Endothelial cell of umbilical vein (primary cell): Measurements from ENCODE around the gene FBXL3. TPM values are rescaled to one million over a fixed set of nuclear protein-coding genes. Genes with fewer than 3 reads are reported as not detected.

Experiments
- BruUV-seq: library from RNA; stranded (reverse); fragments of 400-500 nt; replicated peaks from 2 replicates; lab custom pipeline; 2021; lab: Mats Ljungman, UMichigan
- CTCF ChIA-PET: fragments of 300-600, 350-600 bp; sonication (Branson Sonifier 250); formaldehyde crosslinking; loops from one replicate; lab custom pipeline; 2021; ENCODE audit warnings: antibody characterized with exemption, inconsistent platforms; lab: Charles Lee
- POLR2A ChIA-PET: fragments of 300-600, 350-600 bp; sonication (Branson Sonifier 250); formaldehyde crosslinking; loops from one replicate; lab custom pipeline; 2021; ENCODE audit warnings: antibody characterized with exemption, inconsistent platforms; lab: Charles Lee
- DNase-seq: peaks from one replicate; pipeline ENCODE4 v3.0.0-alpha.2; 2011; ENCODE audit warnings: low read depth, low spot score
- FAIRE-seq: peaks from 2 replicates; lab custom pipeline; 2011; peaks lifted over from hg19 to GRCh38; lab: Jason Lieb, UNC
- H2AFZ ChIP-seq: 2 replicates; pipeline ENCODE4 v1.6.0; 2012; ENCODE audit warnings: low read depth, low read length, control low read depth, inconsistent platforms
- H3K27ac ChIP-seq: 2 replicates; pipeline ENCODE4 v1.5.1; 2011; ENCODE audit warnings: low read depth, mild to moderate bottlenecking, control low read depth, low read length, moderate library complexity; ENCODE audit not compliant: insufficient read depth
- H3K27me3 ChIP-seq, 2 experiments: 2 replicates each; pipeline versions ENCODE4 v1.6.0 to v1.6.1; 2011; ENCODE audit warnings: low read length in 2 of 2, mixed read lengths in 1 of 2; ENCODE audit not compliant: control insufficient read depth in 2 of 2, insufficient read depth in 2 of 2
- H3K36me3 ChIP-seq, 2 experiments: 2 replicates in 1 of 2; 3 replicates in 1 of 2; pipeline ENCODE4 v1.5.1; 2011; ENCODE audit warnings: low read length in 2 of 2, mild to moderate bottlenecking in 1 of 2, moderate library complexity in 1 of 2; ENCODE audit not compliant: control insufficient read depth in 2 of 2, insufficient read depth in 2 of 2; ENCODE audit errors: extremely low read depth in 1 of 2
- H3K4me1 ChIP-seq: 3 replicates; pipeline ENCODE4 v1.5.1; 2011; ENCODE audit warnings: mild to moderate bottlenecking, low read length; ENCODE audit not compliant: control insufficient read depth, insufficient read depth; ENCODE audit errors: extremely low read depth
- H3K4me2 ChIP-seq: 2 replicates; pipeline ENCODE4 v1.6.1; 2011; ENCODE audit warnings: low read length, control low read depth, mixed read lengths; ENCODE audit not compliant: insufficient read depth
- H3K4me3 ChIP-seq, 3 experiments: fragments of 200-600 bp in 1 of 3; sonication (generic), shearing (Covaris generic) in 1 of 3; replicated peaks in 1 of 3; 2 replicates each; pipeline ENCODE4 v1.5.1; 2011 to 2016; ENCODE audit warnings: control low read depth in 3 of 3, low read length in 3 of 3, mild to moderate bottlenecking in 2 of 3, inconsistent platforms in 1 of 3, low read depth in 1 of 3, moderate library complexity in 1 of 3; ENCODE audit not compliant: insufficient read depth in 1 of 3
- H3K79me2 ChIP-seq: 2 replicates; pipeline ENCODE4 v1.6.0; 2012; ENCODE audit warnings: low read length, inconsistent platforms; ENCODE audit not compliant: control insufficient read depth, insufficient read depth
- H3K9ac ChIP-seq: replicated peaks from 2 replicates; pipeline ENCODE3; 2011; ENCODE audit warnings: low read length, control low read depth; ENCODE audit not compliant: insufficient read depth; ENCODE audit errors: extremely low read depth
- H3K9me1 ChIP-seq: replicated peaks from 3 replicates; pipeline ENCODE4 v1.6.0; 2011; ENCODE audit warnings: mild to moderate bottlenecking, low read length; ENCODE audit not compliant: control insufficient read depth, insufficient read depth; ENCODE audit errors: extremely low read depth
- H3K9me3 ChIP-seq: replicated peaks from 2 replicates; pipeline ENCODE4 v1.5.1; 2012; ENCODE audit warnings: low read length, inconsistent platforms; ENCODE audit not compliant: control insufficient read depth, insufficient read depth
- H4K20me1 ChIP-seq: replicated peaks from 2 replicates; pipeline ENCODE3; 2011; ENCODE audit warnings: mild to moderate bottlenecking, low read length; ENCODE audit not compliant: control insufficient read depth, insufficient read depth; ENCODE audit errors: extremely low read depth
- CTCF ChIP-seq, 2 donors: IDR thresholded peaks; 1 replicate in 1 of 2; 2 replicates in 1 of 2; pipeline ENCODE4 v1.5.1; 2011; ENCODE audit warnings: low read length in 2 of 2, mild to moderate bottlenecking in 2 of 2, moderate library complexity in 2 of 2, control low read depth in 1 of 2, inconsistent platforms in 1 of 2, low read depth in 1 of 2; ENCODE audit not compliant: insufficient read depth in 1 of 2; ENCODE audit errors: extremely low read depth in 1 of 2
- EZH2 ChIP-seq: IDR thresholded peaks from 2 replicates; pipeline ENCODE4 v1.6.1; 2012; ENCODE audit warnings: borderline replicate concordance, low read depth, mild to moderate bottlenecking, moderate library complexity, low read length, inconsistent platforms; ENCODE audit not compliant: severe bottlenecking
- GATA2 ChIP-seq: IDR thresholded peaks from 2 replicates; pipeline ENCODE4 v1.7.0; 2011; ENCODE audit warnings: low read depth, mild to moderate bottlenecking, moderate library complexity, mixed read lengths, low read length; ENCODE audit not compliant: insufficient read length, insufficient read depth
- MAX ChIP-seq: IDR thresholded peaks from 2 replicates; pipeline ENCODE4 v1.6.1; 2011; ENCODE audit not compliant: insufficient read depth, insufficient read length
- POLR2AphosphoS5 ChIP-seq: IDR thresholded peaks from 2 replicates; pipeline ENCODE4 v1.6.1; 2012; ENCODE audit warnings: low read depth, mild to moderate bottlenecking, control low read depth, low read length, moderate library complexity; ENCODE audit not compliant: insufficient read depth
- dilution Hi-C: fragments of 300-500 bp; cut with MboI; formaldehyde crosslinking; loops from one replicate; pipeline ENCODE4 v1.15.0; 2019; ENCODE audit warnings: low sequenced_read_pairs; ENCODE audit not compliant: extremely low pct_ligation_motif_present
- intact Hi-C: fragments of 100-400 bp; cut with micrococcal nuclease; formaldehyde crosslinking; loops from one replicate; pipeline ENCODE4 v1.10.0; 2022
- polyA plus RNA-seq, 4 experiments: library from polyadenylated mRNA; depleted of rRNA in 3 of 4; stranded (reverse) in 3 of 4; unstranded in 1 of 4; fragments of >200 nt; gene quantifications; 2 replicates each; pipeline versions ENCODE4 v1.2.1 to v1.2.3, GENCODE V29; 2011 to 2012; ENCODE audit warnings: missing spikeins in 1 of 4
- total RNA-seq: library from RNA; stranded (reverse); gene quantifications from 2 replicates; pipeline ENCODE4 v1.2.3, GENCODE V29; 2021

The FBXL3 gene
- total and polyA plus RNA-seq, 2 donors (not counting 3 experiments of a cell fraction or from before 2014, with no cell fraction given), result 13.0 to 37.8 TPM

GRCh38 chr13:76980075-76980718 lies 46.8 kb downstream of the FBXL3 start:
- Histone ChIP-seq H3K9me1 (no peaks in the 10 kb centered on the region), H3K4me2 (peak overlapping the region; percentile 64), H3K9me3 (no peaks in the 10 kb centered on the region), H3K4me3 (no peak overlapping the region), H4K20me1 (no peaks in the 10 kb centered on the region), H3K9ac (no peak overlapping the region), H3K27ac (no peak overlapping the region), H2AFZ (peak overlapping the region; percentile 48), H3K36me3 (no peaks in the 10 kb centered on the region), H3K4me1 (peaks cover 2% of the 10 kb centered on the region), H3K79me2 (no peaks in the 10 kb centered on the region), H3K27me3 (peaks cover 16 to 24% of the 10 kb centered on the region in 2 experiments)
- TF ChIP-seq CTCF (IDR thresholded peaks at IDR 0.05; ENCODE audit: extremely low read depth in 1 of 2, insufficient read depth in 1 of 2, low read depth in 1 of 2, low read length in 2 of 2) (peak; percentile 95 to 100), EZH2 (no peak)
- peak; percentile 52 for DNase-seq
- CTCF ChIA-PET, result interaction anchor here (0.7 to 3.7 kb wide), 20 partner anchors 8 to 1304 kb away, joined by 3 to 32 read pairs (median 4); no protein-coding TSS in a partner anchor
- dilution Hi-C loops (no loop called here), intact Hi-C loops (loop anchor here (1.0 to 5.0 kb wide), 6 partner anchors 22 to 1283 kb away; no protein-coding TSS in a partner anchor)
- BruUV-seq, result no TSS peak
- peak; percentile 67 for FAIRE-seq
- POLR2A ChIA-PET, result no interaction called here

- Histone ChIP-seq H3K27me3 (peaks cover 20 to 26% of the 10 kb centered on the region in 2 experiments), H3K36me3 (no peaks in the 10 kb centered on the region), H3K9me3 (no peaks in the 10 kb centered on the region), H3K9ac (no peak overlapping the region), H4K20me1 (no peaks in the 10 kb centered on the region), H3K4me3 (no peak overlapping the region), H3K27ac (no peak overlapping the region), H3K4me1 (peaks cover 2% of the 10 kb centered on the region), H3K79me2 (no peaks in the 10 kb centered on the region), H3K9me1 (no peaks in the 10 kb centered on the region), H3K4me2 (no peak overlapping the region), H2AFZ (no peak overlapping the region)
- BruUV-seq, result no TSS peak
- ChIA-PET POLR2A (no interaction called here), CTCF (interaction anchor here (1.1 to 1.8 kb wide), 5 partner anchors 21 to 1281 kb away, joined by 3 to 6 read pairs (median 4); no protein-coding TSS in a partner anchor)
- TF ChIP-seq CTCF (IDR thresholded peaks at IDR 0.05; ENCODE audit: extremely low read depth in 1 of 2, insufficient read depth in 1 of 2, low read depth in 1 of 2, low read length in 2 of 2), result no peak
- no peak for TF ChIP-seq MAX
- no peak for TF ChIP-seq EZH2
- TF ChIP-seq GATA2, result no peak
- no peak for TF ChIP-seq POLR2AphosphoS5
- intact Hi-C loops, result loop anchor here (10.0 kb wide), 1 partner anchor 502 kb away; no protein-coding TSS in a partner anchor
- no peak for DNase-seq
- dilution Hi-C loops, result no loop called here
- FAIRE-seq, result no peak
Observed at GRCh38 chr13:76976929-76977328, 50.0 kb downstream of the FBXL3 start.
